ENCODE data around the gene PDCD2L. TPM values are rescaled to one million over a fixed set of nuclear protein-coding genes. Genes with fewer than 3 reads are reported as not detected.
A peak's percentile ranks its signal among the peaks of the same experiment; 100 is the strongest.

The PDCD2L gene
- total RNA-seq, 1 experiment from 2014 or later: 43.3 TPM

DNA sequence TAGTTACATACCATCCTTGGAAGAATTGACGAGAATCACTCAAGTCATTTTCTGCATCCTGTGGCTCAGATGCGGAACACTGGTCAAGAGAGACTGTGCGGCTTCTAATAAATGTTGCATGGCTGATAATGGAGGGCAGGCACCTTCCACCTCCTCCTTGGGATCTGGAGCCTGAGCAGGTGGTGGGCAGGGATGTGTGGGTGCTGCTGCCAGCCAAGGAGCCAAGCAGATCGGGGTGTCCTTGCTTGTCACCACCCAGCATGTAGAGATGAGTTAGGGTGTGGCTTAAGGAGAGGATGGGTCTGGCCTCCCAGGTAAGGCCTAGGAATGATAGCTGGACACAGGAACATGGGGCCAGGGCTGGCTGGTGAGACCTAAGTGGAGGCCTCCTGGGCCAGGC, 21.7 kb upstream of the PDCD2L start:
- Histone ChIP-seq H2AK5ac (ENCODE audit: insufficient read length, low read length) (no peak overlapping the region), H3K9me3 (ENCODE audit: control insufficient read depth, low read depth, low read length) (no peaks in the 10 kb centered on the region), H3K9ac (ENCODE audit: extremely low read depth, insufficient read length, low read length) (no peak overlapping the region), H4K5ac (ENCODE audit: insufficient read length, low read depth, low read length) (no peak overlapping the region), H4K91ac (ENCODE audit: insufficient read length, low read depth, low read length) (no peak overlapping the region), H2BK120ac (ENCODE audit: low read depth, low read length, poor library complexity, severe bottlenecking) (no peak overlapping the region), H3K14ac (ENCODE audit: insufficient read depth, low read length) (no peak overlapping the region; the same call in 1 of the 2 replicates), H3K79me2 (ENCODE audit: insufficient read depth, low read length) (no peaks in the 10 kb centered on the region), H4K20me1 (ENCODE audit: control insufficient read depth, insufficient read depth, insufficient read length) (no peaks in the 10 kb centered on the region), H3K23ac (ENCODE audit: insufficient read length, low read depth, low read length) (no peak overlapping the region), H3K4ac (ENCODE audit: low read depth, low read length) (no peak overlapping the region), H2BK5ac (ENCODE audit: insufficient read length, low read length) (no peak overlapping the region), H4K8ac (replicated peaks; ENCODE audit: insufficient read length, low read depth, low read length) (no peak overlapping the region), H2BK20ac (ENCODE audit: low read depth, low read length, poor library complexity, severe bottlenecking) (no peak overlapping the region), H2BK15ac (ENCODE audit: low read depth, low read length) (no peak overlapping the region), H3K18ac (ENCODE audit: insufficient read length, low read depth, low read length) (no peak overlapping the region), H3K27ac (ENCODE audit: insufficient read length, low read depth, low read length) (no peak overlapping the region), H3K27me3 (ENCODE audit: insufficient read depth, low read length) (no peaks in the 10 kb centered on the region), H3K23me2 (ENCODE audit: insufficient read length, low read depth, low read length, poor library complexity, severe bottlenecking) (no peaks in the 10 kb centered on the region), H2AFZ (ENCODE audit: low read length) (no peak overlapping the region), H3K4me1 (ENCODE audit: insufficient read depth, low read length) (no peaks in the 10 kb centered on the region), H3T11ph (ENCODE audit: low read length) (no peak overlapping the region), H3K4me2 (ENCODE audit: insufficient read depth, insufficient read length, low read length) (no peak overlapping the region), H3K79me1 (ENCODE audit: insufficient read depth, low read depth, low read length, poor library complexity, severe bottlenecking) (no peaks in the 10 kb centered on the region), H3K56ac (ENCODE audit: insufficient read length, low read depth, low read length) (no peak overlapping the region), H2BK12ac (ENCODE audit: insufficient read length, low read depth, low read length) (no peak overlapping the region)
- H3K36me3 Mint-ChIP-seq (ENCODE audit: insufficient read depth in 1 of 3, low read depth in 3 of 3): peaks cover 74 to 96% (median 87%) of the 10 kb centered on the region in 3 experiments
- WGBS (ENCODE audit: extremely low coverage, insufficient read length, low lambda C conversion rate): no CpG with 5 or more reads among the region's 4 CpGs
- TF ChIP-seq CTCF (conservative IDR thresholded peaks at IDR 0.05): no peak
- no peak overlapping the region for H3K4me3 Mint-ChIP-seq
- no peak for DNase-seq
- peak overlapping the region in 1 of 3 experiments; percentile 85; a peak in 2 of 7 replicates for H3K27ac Mint-ChIP-seq
- H3K27me3 Mint-ChIP-seq (ENCODE audit: low read depth): no peaks in the 10 kb centered on the region
- H3K9me3 Mint-ChIP-seq: no peaks in the 10 kb centered on the region; a peak in 1 of 5 replicates
- H3K4me1 Mint-ChIP-seq: no peaks in the 10 kb centered on the region
